RPMI8226 (cell line): Measurements from ENCODE around the gene FXYD5.
"Not testable (repeated sequence)": the region's sequence is repeated elsewhere in the genome, so short reads cannot be mapped to it uniquely, and the experiment has no call there.

ENCODE experiments used
- DNase-seq: peaks from one replicate; pipeline ENCODE4 v3.0.0-alpha.2; 2015

The FXYD5 gene

DNA sequence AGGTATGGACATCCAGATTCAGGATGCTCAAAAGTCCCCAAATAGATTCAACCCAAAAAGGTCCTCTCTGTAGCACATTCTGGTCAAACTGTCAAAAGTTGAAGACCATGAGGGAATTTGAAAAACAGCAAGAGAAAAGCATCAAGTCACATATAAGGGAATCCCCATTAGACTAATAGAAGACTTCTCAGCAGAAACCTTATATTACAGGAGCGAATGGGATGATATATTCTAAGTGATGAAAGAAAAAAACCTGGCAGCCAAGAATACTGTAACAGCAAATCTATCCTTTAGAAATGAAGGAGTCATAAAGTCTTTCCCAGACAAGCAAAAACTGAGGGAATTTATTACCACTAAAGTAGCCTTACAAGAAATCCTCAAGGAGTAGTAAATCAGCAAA lies 29.7 kb downstream of the FXYD5 start:
- DNase-seq: no peak

DNA sequence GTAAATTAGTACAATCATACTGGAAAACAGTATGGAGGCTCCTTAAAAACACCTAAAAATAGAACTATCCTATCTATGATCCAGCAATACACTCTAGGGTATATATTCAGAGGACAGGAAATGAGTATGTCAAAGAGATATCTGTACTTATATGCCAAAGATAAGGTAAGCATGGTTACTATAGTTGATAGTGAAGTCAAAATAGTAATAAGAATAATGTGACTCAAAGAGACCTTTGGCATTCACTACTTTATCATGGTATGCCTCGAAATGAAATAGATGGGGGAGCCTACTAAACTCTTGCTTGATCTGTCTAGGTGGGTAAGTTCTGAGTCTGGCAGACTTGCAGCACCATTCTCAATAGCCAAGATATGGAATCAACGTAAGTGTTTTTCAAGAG lies 30.3 kb downstream of the FXYD5 start:
- DNase-seq: no peak

DNA sequence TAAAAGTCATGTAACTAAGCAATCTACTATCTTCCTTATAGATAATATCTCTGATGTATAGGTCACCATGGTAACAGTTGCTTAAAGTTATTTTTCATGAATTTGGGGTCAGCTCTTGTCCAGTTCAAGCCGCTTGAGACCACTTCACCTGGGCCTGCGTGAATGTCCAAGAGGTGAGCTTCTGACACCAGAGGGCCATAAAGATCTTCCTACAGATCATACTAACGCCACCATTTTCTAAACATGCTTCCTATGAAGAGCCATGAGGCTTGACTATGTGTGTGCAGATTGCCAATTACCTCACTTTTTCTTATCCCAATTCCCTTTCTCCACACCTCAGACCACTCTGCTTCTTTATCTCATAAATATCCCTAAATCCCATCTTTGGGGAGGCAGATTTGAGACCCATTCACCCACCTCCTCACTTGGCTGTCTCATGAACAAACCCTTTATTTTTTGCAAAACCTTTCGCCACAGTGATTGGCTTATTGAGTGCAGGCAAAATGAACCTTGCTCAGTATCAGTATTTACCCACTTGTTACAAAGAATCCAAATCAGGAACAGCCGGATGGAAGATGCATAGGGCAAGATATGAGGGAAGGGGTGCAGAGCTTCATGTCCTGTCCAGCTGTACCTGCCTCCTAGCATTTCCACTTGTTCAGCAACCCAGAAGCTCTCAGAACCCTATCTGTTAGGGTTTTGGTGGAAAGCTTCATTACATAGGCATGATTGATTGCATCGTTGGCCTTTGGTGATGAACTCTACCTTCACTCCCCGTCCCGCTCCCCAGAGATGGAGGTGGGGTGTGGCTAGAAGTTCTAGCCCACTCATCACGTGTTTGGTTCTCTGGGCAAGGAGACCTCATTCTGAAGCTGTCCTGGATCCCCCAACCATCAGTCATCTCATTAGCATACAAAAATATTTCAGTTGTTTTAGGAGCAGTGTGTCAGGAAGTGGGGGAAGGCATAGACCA lies 39.8 kb downstream of the FXYD5 start:
- no peak for DNase-seq

DNA sequence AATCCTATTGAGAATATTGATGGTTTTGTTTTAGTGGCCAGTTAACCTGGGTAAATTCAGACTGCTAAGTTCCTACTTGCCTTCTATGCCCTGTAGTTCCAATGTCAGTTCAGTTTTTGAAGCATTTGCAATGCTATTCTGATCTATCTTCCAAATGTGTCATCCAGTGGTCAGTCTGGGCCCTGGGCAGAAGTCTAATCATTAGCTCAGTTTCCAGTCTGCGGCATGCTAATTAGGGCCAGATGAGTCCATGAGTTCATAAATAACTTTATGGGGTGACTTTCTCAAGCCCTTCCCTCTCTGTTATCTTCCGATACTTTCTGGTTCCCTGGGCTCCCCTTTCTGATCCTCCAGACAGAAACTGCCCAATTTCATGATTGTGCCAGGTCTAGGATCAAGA lies 41.3 kb downstream of the FXYD5 start:
- no peak for DNase-seq

DNA sequence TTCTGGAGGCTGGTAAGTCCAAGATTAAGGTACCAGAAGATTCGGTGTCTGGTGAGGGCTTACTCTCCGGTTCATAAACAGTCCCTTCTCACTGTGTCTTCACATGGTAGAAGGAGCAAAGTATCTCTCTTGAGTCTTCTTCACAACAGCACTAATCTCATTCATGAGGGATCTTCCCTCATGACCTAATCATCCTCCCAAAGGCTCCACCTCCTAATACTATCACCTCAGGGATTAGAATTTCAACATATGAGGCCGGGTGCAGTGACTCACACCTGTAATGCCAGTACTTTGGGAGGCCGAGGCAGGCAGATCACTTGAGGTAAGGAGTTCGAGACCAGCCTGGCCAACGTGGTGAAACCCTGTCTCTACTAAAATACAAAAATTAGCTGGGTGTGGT lies 42.3 kb downstream of the FXYD5 start:
- DNase-seq: not testable (repeated sequence)

DNA sequence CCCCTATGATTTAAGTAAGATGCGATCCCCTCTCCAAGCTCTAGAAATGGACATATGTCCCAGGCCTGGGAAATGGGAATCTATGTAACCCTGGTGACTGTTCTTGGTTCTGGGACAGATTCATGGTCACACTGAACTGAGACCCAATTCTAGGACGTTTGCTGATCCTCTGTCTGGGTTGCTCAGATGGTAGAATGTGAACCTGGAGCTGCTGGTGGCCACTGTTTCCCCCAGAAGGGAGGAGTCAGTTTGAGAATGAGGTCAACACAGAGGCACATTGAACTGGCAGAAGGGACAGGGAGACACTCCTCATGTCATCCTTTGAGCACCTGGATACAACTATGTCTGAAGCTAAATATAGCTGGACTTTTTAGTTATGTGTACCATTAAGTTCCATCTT lies 44.9 kb downstream of the FXYD5 start:
- DNase-seq: no peak

DNA sequence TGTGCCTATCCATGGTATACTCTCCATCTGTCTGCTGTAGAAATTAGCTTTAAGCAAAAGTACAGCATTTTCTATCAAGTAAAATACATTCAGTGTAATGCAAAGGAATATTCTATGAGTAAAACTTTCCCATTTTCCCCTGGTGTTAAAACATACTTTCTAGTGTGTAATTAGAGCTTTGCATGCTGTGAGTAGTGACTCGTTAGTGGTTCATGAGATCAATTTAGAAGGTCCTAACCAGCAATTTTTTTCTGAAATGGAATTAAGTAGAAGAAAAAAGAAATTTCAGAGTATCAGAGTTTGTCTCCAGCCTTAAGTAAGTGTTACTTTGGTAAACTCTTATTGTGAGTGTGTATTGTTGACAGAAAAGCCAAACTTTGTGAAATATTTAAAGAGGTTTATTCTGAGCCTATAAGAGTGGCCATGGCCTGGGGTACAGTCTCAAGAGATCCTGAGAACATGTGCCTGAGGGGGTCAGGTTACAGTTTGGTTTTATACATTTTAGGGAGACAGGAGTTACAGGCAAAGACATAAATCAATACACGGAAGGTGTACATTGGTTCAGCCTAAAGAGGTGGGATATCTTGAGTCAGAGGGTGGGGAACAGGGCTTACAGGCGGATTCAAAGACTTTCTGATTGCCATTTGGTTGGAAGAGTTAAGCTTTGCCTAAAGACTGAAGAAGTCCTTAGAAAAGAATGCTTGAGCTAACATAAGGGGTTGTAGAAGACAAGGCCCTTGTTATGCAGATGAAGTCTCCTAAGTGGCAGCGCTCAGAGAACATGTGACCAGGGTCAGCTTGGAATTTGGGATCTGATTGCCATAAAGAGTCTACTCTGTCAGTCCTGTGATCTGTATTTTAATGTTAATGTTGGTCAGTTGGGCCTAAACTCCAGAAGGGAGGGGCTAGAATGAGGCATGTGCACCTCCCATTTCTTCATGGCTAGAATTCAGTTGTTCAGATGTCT lies 48.5 kb downstream of the FXYD5 start:
- no peak for DNase-seq

DNA sequence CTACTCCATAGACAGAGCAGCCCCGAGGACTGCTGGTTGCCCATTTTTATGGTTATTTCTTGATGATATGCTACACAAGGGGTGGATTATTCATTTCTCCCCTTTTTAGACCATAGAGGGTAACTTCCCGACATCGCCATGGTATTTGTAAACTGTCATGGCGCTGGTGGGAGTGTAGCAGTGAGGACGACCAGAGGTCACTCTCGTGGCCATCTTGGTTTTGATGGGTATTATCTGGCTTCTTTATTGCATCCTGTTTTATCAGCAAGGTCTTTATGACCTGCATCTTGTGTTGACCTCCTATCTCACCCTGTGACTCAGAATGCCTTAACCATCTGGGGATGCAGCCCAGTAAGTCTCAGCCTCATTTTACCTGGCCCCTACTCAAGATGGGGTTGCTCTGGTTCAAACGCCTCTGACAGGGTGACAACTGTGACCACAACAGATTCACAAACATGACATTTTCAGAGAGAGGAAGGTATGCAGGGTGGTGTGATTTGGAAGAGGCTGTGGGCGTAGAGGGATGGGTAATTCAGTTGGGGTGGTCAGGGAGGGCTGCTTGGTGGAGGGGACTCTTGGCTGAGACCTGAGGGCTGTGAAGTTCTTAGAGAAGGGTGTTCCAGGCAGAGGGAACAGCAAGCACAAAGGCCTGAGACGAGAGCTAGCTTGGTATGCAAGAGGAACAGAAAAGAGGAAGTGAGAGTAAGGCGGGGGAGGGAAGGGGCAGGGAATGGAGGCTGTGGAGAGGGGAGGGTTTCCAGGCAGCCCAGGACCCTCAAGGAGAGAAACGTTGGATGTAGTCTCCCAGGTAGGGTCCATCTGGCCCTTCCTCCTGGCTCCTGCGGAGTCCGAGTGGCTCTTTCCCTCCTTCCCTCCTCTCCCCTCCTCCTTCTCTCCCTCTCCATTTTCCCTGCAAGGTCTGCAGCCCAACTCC lies 50.5 kb downstream of the FXYD5 start:
- peak; percentile 82 for DNase-seq

DNA sequence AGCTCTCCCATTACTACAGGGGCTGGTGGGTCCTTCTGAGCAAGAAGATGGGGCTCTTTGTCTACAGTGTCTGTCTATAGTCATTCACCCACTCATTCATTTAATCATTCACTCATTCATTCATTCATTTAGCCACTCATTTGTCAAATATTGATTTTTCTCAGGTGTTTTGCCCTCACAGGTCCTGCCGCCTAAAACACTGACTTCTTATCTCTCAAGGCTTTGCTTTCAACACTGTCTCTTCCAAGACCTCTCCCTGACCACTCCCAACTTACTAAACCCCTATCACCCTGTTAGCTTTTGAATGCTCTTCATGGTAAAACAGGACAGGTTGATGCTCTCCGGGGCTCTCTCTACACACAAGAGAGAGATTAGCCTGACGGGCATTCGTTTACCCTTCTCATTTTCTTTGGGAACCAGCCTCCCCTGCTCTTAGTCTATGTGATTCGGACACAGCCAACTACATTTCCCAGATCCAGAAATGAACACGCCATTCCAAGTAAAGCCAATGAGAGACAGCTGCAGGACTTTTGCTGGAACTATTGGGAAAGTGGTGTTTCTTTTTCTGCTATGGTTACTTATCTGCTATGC lies 51.3 kb downstream of the FXYD5 start:
- DNase-seq: no peak

DNA sequence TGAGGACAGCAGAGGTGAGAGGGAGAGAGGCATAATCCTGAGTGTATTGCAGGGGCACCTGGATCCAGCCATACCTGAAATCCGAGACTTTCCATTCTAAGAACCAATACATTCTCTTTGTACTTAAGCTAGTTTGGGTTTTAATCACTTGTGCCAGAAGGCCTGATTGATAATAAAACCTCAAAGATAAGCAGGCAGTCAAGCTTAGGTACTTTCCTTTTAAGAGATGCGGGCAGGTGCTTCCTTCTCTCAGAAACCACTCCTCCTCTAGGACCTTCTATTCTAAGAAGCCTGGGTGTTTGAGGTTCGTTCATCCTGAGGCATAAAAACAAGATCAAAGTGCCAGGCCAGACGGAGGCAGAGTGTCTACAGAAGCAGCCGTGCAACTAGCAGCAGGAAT lies 51.8 kb downstream of the FXYD5 start:
- DNase-seq: peak; percentile 81

DNA sequence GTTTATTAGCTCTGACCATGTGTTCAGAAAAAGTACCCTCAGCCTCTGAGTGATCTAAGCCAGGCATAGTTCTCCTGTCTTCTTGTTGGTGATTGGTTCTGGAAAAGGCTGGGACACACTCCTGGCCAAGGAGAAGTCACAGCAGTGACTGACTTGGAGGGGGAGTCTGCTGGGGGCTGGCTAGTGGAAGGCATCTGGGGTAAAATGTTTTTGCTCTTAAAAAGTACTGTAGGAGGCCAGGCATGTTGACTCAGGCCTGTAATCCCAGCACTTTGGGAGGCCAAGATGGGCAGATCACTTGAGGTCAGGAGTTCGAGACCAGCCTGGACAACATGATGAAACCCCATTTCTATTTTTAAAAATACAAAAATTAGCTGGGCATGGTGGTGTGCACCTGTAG lies 52.3 kb downstream of the FXYD5 start:
- DNase-seq: no peak

DNA sequence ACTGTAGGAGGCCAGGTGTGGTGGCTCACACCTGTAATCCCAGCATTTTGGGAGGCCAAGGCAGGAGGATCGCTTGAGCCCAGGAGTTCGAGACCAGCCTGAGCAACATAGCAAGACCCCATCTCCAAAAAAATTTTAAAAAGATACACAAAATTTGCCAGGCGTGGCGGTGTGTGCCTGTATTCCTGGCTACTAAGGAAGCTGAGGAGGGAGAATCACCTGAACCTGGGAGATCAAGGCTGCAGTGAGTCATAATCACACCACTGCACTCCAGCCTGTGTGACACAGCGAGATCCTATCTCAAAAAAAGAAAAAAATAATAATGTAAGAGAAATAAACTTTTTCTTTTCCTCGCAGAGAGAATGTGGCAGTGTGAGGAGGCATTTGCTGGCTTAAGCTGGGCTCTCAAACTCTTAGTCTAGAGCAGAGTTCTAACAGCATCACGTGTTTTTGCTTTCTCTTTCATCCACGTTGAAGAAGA lies 52.9 kb downstream of the FXYD5 start:
- DNase-seq: no peak

DNA sequence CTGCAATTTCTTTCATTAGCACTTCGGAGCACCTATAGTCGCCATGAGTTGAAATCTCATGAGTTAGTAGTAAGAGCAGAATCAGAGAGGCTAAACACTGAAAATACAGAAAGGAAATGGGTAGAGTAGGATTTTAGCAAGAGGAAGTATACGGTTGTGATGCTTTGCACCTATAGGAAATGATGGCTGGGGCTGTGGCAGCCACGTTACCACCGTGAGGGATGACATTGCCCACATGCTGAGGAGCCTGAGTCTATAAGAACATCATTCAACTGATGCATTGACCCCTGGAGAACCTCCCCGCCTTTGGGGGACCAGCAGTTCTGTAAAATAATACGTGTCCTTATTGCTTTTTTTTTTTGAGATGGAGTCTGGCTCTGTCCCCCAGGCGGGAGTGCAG lies 53.6 kb downstream of the FXYD5 start:
- DNase-seq: no peak

DNA sequence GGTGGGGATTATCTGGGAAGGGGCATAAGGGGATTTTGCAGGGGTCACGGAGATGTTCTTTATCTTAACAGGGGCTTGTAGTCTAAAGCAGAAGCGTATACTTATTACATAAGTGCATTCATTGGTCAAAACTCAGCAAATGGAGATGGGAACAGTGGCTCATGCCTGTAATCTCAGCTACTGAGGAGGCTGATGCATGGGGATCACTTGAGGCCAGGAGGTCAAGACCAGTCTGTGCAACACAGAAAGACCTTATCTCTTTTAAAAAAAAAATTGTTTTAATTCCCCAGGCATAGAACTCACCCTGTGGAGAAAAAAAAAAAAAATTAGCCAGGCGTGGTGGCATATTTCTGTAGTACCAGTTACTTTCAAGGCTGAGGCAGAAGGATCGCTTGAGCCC lies 55.1 kb downstream of the FXYD5 start:
- DNase-seq: no peak

DNA sequence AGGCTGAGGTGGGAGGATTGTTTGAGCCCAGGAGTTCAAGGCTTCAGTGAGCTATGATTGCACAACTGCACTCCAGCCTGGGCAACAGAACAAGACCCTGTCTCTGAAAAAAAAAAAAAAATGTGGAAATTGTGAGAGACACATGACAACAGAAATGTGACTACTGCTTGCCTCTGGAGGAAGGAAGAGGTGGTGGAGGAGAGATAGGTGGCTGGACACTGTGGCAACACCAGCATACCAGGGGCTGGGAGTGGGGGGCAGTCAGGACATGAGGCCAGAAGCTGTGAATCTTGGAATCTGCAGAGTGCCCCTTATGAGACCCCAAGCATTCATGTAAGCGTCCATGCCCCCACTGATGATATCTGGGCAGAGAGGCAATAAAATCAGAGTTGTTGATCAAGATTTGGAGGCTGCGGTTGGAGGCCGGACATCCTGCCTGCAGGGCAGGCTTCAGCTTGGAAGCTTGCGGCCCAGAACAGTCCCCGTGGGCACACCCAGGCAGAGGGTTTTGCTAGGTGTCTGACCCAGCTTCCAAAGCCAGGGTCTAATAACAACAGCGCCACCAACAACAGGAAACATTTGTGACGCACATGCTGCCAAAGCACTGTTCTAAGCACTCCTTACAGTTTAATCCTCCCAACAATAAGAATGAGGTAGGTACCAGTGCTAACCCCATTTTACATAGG lies 57.2 kb downstream of the FXYD5 start:
- DNase-seq: no peak

DNA sequence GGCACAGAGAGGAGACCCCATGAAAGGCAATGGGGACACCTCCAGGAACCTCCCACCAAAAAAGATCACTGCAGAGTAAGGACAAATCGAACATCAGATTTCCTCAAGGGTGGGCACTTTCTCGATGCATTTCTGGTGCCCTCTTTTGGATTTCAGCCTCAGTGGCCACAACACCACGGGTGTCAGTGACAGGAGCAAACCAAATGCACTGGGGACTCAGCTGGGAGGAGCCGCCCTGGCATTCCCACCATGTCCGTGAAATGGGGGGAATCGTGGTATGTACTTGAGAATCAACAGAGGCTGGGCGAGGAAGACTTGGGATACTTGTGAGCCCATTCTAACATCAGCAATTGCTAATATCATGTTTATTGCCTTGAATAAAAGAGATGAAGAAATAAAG lies 57.7 kb downstream of the FXYD5 start:
- DNase-seq: no peak

DNA sequence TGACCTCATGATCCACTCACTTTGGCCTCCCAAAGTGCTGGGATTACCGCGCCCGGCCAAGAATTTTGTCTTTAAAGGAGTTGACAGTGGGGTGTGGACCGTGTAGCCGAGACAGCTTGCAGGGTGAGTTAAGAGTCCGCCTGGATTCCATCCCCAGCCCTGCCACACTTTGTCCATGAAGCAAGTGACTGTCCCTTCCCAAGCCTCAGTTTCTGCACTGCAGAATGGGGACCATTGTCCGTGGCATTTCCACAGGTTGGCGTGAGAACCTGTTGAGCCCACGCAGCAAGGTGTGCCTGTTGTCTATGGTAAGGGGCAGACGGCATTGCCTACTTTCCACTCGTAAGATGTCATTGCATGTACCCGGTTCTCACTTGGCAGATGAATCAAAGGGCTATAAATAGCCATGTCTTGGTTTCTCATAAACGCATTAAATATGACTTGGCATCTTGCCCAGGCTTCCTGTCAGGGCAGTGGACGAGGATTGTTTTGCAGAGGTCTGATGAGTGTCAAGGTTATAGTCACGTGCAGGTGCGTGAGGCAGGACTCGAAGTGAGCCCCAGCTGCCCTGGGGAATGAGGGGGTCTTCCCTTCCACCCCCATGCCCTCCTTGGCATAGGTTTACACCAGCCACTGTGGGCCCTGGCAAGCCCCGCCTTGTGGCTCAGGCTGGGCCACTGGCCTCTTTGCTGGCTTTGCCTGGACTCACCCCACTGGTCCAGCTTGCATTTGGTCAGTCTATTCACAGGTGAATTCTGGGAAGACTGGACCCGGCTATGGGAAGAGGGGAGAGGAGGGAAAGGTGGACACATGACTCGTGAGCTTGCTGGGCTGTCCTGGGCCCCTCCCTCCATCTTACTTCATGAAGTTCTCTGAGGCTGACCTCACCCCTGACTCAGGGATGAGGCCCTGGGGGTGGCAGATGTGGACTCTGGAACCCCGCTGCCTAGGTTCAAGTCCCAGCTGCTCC lies 59.4 kb downstream of the FXYD5 start:
- DNase-seq: peak; percentile 97

DNA sequence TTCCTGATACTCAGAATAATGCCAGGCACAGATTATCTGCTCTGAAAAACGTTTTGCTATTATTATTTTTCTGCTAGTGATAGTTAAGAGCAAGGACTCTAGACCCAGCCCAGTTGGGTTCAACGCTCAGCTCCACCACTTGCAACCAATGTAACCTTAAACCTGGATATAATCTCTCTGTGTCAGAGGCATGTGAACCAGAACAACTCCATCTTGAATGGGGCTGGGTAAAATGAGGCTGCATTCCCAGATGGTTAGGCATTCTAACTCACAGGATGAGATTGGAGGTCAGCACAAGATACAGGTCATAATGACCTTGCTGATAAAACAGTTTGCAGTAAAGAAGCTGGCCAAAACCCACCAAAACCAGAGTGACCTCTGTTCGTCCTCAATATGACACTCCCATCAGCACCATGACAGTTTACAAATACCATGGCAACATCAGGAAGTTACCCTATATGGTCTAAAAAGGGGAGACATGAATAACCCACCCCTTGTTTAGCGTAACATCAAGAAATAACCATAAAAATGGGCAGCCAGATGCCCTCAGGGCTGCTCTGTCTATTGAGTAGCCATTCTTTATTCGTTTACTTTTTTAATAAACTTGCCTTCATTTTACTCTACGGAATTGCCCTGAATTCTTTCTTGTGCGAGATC lies 60.4 kb downstream of the FXYD5 start:
- DNase-seq: no peak

DNA sequence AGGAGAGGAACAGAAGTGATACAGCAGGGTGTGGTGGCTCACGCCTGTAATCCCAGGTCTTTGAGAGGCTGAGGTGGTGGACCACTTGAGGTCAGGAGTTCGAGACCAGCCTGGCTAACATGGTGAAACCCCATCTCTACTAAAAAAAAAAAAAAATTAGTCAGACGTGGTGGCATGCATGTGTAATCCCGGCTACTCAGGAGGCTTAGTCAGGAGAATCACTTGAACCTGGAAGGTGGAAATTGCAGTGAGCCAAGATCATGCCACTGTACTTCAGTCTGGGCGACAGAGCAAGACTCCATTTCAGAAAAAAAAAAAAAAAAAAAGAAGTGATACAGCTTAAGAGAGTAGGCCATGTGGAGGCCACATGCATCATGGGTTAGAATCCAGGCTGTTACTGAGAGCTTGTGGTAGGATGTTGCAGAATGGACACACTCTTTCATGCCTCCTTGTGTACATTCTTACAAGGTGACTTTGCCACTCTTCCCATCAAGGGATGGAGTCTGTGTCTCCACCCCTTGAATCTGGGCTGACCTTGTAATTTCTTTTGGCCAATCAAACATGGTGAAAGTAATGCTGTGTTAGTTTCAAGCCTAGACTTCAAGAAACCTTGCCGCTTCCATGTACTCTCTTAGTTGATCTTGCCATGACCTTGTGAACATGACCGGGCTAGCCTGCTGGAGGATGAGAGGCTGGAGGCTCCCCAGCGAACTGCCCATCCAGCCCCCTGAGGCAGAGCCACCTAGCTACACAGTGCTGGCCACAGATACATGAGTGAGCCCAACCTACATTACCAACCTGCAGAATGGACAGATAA lies 61.7 kb downstream of the FXYD5 start:
- peak; percentile 32 for DNase-seq
